Fibroblast of lung (primary cell): ENCODE results near the gene ACTN1. TPM values are rescaled to one million over a fixed set of nuclear protein-coding genes. Genes with fewer than 3 reads are reported as not detected.

Experiments used
- DNase-seq, 2 donors: peaks; one replicate each; pipeline versions ENCODE4 v3.0.0 to v3.0.0-alpha.2; 2010; ENCODE audit warnings: low read depth in 2 of 2
- H2AFZ ChIP-seq: 2 replicates; pipeline ENCODE4 v1.5.1; 2012; ENCODE audit warnings: low read length, control low read depth, inconsistent platforms
- H3K27ac ChIP-seq: 2 replicates; pipeline ENCODE4 v1.5.1; 2011; ENCODE audit warnings: low read length, control low read depth; ENCODE audit not compliant: insufficient read depth
- H3K27me3 ChIP-seq: 2 replicates; pipeline ENCODE4 v1.5.1; 2011; ENCODE audit warnings: mild to moderate bottlenecking, low read length; ENCODE audit not compliant: control insufficient read depth, insufficient read depth
- H3K36me3 ChIP-seq: 2 replicates; pipeline ENCODE4 v1.5.1; 2011; ENCODE audit warnings: low read length; ENCODE audit not compliant: control insufficient read depth, insufficient read depth
- H3K4me1 ChIP-seq: 2 replicates; pipeline ENCODE4 v1.5.1; 2011; ENCODE audit warnings: low read length; ENCODE audit not compliant: control insufficient read depth, insufficient read depth; ENCODE audit errors: extremely low read depth
- H3K4me2 ChIP-seq: 2 replicates; pipeline ENCODE4 v1.5.1; 2011; ENCODE audit warnings: low read length, control low read depth; ENCODE audit not compliant: insufficient read depth; ENCODE audit errors: extremely low read depth
- H3K4me3 ChIP-seq, 4 experiments: fragments of 200-600 bp in 1 of 4; sonication (generic) in 1 of 4; replicated peaks in 1 of 4; 2 replicates each; pipeline ENCODE4 v1.5.1; 2011 to 2016; ENCODE audit warnings: low read length in 4 of 4, low read depth in 3 of 4, mild to moderate bottlenecking in 3 of 4, control low read depth in 2 of 4, inconsistent platforms in 1 of 4, mixed read lengths in 1 of 4; ENCODE audit not compliant: insufficient read depth in 1 of 4; ENCODE audit errors: control extremely low read depth in 1 of 4
- H3K79me2 ChIP-seq: 2 replicates; pipeline ENCODE4 v1.5.1; 2012; ENCODE audit warnings: mild to moderate bottlenecking, low read length, inconsistent platforms; ENCODE audit not compliant: control insufficient read depth, insufficient read depth
- H3K9ac ChIP-seq: 2 replicates; pipeline ENCODE4 v1.5.1; 2011; ENCODE audit warnings: mild to moderate bottlenecking, low read length, control low read depth; ENCODE audit not compliant: insufficient read depth
- H3K9me3 ChIP-seq: 2 replicates; pipeline ENCODE4 v1.5.1; 2012; ENCODE audit warnings: low read depth, low read length; ENCODE audit not compliant: control insufficient read depth, insufficient read depth
- H4K20me1 ChIP-seq: 2 replicates; pipeline ENCODE4 v1.5.1; 2011; ENCODE audit warnings: low read length; ENCODE audit not compliant: control insufficient read depth, insufficient read depth; ENCODE audit errors: extremely low read depth
- CTCF ChIP-seq, 2 donors: IDR thresholded peaks in 1 of 2; conservative IDR thresholded peaks in 1 of 2; 1 replicate in 1 of 2; 2 replicates in 1 of 2; pipeline ENCODE4 v1.5.1; 2011 to 2012; ENCODE audit warnings: low read length in 2 of 2, control low read depth in 1 of 2, inconsistent platforms in 1 of 2, low read depth in 1 of 2, mild to moderate bottlenecking in 1 of 2
- EZH2 ChIP-seq: IDR thresholded peaks from 2 replicates; pipeline ENCODE4 v1.5.1; 2012; ENCODE audit warnings: low read length, control low read depth, mild to moderate bottlenecking; ENCODE audit errors: missing control alignments
- polyA plus RNA-seq, 2 donors: library from polyadenylated mRNA; depleted of rRNA in 1 of 2; stranded (reverse) in 1 of 2; unstranded in 1 of 2; fragments of >200 nt; gene quantifications; 2 replicates each; pipeline ENCODE4 v1.2.1, GENCODE V29; 2011 to 2012; ENCODE audit warnings: missing spikeins in 1 of 2
- total RNA-seq: library from RNA; depleted of rRNA; stranded (reverse); fragments of >200 nt; gene quantifications from 2 replicates; pipeline ENCODE4 v1.2.1, GENCODE V29; 2014

The ACTN1 gene
- total and polyA plus RNA-seq, 2 donors (not counting 1 experiment from before 2014, with no cell fraction given), result 254 to 729 TPM

- H2AFZ ChIP-seq, result no peak overlapping the region
These were observed 1.4 kb downstream of the ACTN1 start for GRCh38 chr14:68977718-68978171.

GRCh38 chr14:68977180-68977717 lies 1.9 kb downstream of the ACTN1 start:
- Histone ChIP-seq H2AFZ (no peak overlapping the region), H3K27me3 (no peaks in the 10 kb centered on the region), H3K4me3 (peak overlapping the region; percentile 74 to 98 (median 88)), H3K36me3 (peaks cover 18% of the 10 kb centered on the region), H3K9ac (peak overlapping the region; percentile 96), H3K4me1 (peaks cover 51% of the 10 kb centered on the region), H3K4me2 (peak overlapping the region; percentile 100), H3K27ac (peak overlapping the region; percentile 97), H3K9me3 (no peaks in the 10 kb centered on the region), H3K79me2 (peaks cover 68% of the 10 kb centered on the region), H4K20me1 (no peaks in the 10 kb centered on the region)
- TF ChIP-seq EZH2 (no peak), CTCF (conservative IDR thresholded peaks at IDR 0.05 in 1 of 2, IDR thresholded peaks at IDR 0.05 in 1 of 2; ENCODE audit: low read depth in 1 of 2, low read length in 2 of 2) (no peak)
- no peak for DNase-seq

More at GRCh38 chr14:68977718-68978171, 1.4 kb downstream of the ACTN1 start:
- Histone ChIP-seq H3K27ac (peak overlapping the region; percentile 97), H3K4me2 (peak overlapping the region; percentile 66), H3K4me1 (peaks cover 52% of the 10 kb centered on the region), H3K4me3 (peak overlapping the region; percentile 81 to 98 (median 95)), H3K9ac (peak overlapping the region; percentile 96), H4K20me1 (no peaks in the 10 kb centered on the region), H3K36me3 (peaks cover 15% of the 10 kb centered on the region), H3K79me2 (peaks cover 63% of the 10 kb centered on the region), H3K27me3 (no peaks in the 10 kb centered on the region), H3K9me3 (no peaks in the 10 kb centered on the region)
- DNase-seq, result peak; percentile 95
- TF ChIP-seq CTCF (conservative IDR thresholded peaks at IDR 0.05 in 1 of 2, IDR thresholded peaks at IDR 0.05 in 1 of 2; ENCODE audit: low read depth in 1 of 2, low read length in 2 of 2), result no peak
- no peak for TF ChIP-seq EZH2

GRCh38 chr14:68976160-68977067 lies 2.7 kb downstream of the ACTN1 start:
- H3K4me3 ChIP-seq, result peak overlapping the region; percentile 74 to 98 (median 88)
- H2AFZ ChIP-seq, result no peak overlapping the region
- peaks cover 44% of the 10 kb centered on the region for H3K4me1 ChIP-seq
- peaks cover 76% of the 10 kb centered on the region for H3K79me2 ChIP-seq
- peak overlapping the region; percentile 100 for H3K4me2 ChIP-seq
- peak; percentile 45 to 56 for DNase-seq
- peak overlapping the region; percentile 97 for H3K27ac ChIP-seq
- peak overlapping the region; percentile 96 for H3K9ac ChIP-seq
- no peaks in the 10 kb centered on the region for H4K20me1 ChIP-seq
- TF ChIP-seq EZH2, result no peak
- no peak for TF ChIP-seq CTCF (conservative IDR thresholded peaks at IDR 0.05 in 1 of 2, IDR thresholded peaks at IDR 0.05 in 1 of 2; ENCODE audit: low read depth in 1 of 2, low read length in 2 of 2)
- no peaks in the 10 kb centered on the region for H3K9me3 ChIP-seq
- H3K27me3 ChIP-seq, result no peaks in the 10 kb centered on the region
- H3K36me3 ChIP-seq, result peaks cover 20% of the 10 kb centered on the region
